GM19372 (cell line): ENCODE results near the gene MGST3.
"Not testable (repeated sequence)": the region's sequence is repeated elsewhere in the genome, so short reads cannot be mapped to it uniquely, and the experiment has no call there.

Experiments used
- ATAC-seq: cut with Tn5 transposase; IDR thresholded peaks from one replicate; pipeline ENCODE4 v1.9.1; 2021; ENCODE audit warnings: mild to moderate bottlenecking, low read depth, moderate library complexity; ENCODE audit not compliant: unreplicated experiment

MGST3 gene

DNA sequence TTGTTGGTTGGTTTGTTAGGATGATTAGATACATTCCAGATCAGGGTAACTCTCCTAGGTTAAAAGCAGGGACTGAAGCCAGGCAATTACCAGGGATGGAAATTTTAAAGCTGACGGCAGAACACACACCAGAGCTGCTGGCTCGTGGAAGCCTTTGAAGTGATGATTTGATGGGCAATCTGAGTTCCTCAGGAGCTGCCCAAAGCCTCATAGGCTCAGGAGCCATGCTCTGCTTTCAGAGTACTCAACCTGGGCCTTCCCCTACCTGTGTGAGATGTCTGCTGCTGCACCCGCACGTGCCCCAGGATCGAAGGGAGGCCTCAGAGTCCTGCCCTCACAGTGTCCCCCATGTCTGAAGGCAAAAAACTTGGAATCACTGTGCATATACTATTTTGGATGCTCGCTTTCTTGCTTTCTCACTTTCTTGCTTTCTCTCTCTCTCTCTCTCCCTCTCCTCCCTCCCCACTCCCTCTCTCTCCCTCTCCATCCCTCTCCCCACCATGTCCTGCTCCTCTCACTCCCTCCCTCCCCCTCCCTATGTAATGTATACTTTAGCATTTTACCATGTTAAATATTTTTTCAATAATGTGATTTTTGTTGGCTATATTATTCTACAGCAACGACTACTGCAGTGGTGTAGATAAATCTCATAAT is 18.0 kb downstream of the MGST3 start:
- ATAC-seq = no peak

DNA sequence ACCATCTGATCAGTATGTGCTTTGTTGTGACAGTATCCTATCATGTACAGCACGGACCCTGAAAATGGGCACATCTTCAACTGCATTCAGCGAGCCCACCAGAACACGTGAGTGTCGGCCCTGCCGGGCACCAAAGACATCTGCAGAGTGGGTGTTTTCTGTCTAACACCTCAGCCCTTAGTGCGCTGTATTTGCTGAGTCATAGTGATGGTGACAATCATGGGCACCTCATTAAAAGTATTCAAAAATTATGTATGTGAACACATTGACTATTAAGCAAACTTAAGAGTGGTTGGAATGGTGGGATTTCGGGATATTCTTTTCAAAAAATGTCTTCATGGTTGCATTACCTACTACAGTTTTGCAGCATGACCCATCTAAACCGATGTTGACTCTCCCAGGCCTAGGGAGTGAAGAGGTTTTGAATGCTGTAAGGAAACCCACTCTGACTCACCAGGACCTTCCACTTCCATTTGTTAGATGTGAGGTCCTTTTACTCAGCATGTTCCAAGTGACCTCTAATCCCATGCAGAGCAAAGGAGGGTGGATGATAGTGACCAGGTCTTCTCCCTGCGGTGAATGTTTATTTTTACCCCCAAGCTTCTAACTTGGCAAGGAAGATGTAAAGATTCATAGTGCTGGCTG is 20.1 kb downstream of the MGST3 start:
- ATAC-seq = no peak

DNA sequence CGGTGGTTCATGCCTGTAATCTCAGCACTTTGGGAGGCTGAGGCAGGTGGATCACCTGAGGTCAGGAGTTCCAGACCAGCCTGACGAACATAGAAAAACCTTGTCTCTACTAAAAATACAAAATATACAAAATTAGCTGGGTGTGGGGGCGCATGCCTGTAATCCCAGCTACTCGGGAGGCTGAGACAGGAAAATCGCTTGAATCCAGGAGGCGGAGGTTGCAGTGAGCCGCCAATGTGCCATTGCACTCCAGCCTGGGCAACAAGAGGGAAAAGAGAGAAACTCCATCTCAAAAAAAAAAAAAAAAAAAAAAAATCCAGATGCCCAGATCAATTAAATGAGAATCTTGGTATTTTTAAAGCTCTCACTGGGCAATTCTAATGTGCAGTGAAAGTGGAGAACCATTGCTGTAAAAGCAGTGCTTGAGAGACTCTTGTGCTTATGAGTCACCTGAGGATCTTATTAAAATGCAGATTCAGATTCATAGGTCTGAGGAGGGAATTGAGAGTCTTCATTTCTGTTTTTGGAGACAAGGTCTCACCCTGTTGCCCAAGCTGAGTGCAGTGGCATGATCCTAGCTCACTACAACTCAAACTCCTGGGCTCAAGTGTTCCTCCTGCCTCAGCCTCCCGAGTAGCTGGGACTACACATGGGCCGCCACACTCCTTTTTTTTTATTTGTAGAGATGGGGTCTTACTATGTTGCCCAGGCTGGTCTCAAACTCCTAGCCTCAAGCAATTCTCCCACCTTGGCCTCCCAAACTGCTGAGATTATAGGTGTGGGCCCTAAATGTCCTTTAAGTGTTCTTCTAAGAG is 27.9 kb downstream of the MGST3 start:
- not testable (repeated sequence) for ATAC-seq

DNA sequence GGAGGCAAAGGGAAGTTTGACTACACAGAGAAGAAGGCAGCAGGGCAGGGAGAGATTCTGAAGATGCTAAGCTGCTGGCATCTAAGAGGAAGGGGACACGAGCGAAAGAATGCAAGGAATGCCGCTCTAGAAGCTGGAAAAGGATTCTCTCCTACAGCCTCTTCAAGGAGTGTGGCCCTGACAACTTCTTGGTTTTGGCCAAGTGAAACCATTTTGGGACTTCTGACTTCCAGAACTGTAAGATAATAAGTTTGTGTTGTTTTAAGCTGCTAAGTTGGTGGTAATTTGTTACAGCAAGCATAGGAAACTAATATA is 28.5 kb downstream of the MGST3 start:
- no peak for ATAC-seq

DNA sequence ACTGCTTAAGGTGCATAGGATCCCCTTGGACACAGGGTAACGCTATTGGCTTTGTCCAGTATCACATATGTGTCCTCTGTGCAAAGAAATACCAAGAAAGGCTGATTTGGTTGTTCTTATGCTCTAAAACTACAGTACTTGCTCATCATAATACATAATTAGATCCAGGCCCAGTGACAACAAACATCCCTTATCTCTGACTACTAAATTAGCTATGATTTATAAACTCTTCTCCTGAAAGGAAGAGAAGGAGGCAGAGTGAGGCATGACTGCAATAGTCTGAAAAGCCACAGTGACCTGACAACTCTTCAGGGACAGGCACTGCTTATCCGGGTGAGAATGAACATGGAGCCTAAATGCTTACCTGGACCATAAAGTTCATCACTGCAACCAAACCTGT is 30.7 kb downstream of the MGST3 start:
- no peak for ATAC-seq

DNA sequence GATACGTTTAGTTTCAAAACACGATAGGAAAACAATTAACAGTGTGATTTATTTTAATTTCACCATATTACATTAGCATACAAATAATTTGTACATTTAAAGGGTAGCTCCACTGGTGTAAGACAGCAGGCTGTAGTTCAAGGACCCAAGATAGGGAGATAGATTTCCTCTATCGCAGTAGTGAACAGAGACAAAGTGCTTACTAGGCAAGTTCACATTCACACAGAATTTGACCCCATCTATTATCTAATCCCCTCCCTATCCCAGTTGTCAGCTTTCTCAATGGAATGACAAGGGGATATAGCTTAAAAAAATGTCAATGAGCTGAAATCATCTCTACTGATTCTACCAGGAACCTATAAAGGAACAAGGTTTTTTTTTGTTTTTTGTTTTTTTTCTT is 31.2 kb downstream of the MGST3 start:
- no peak for ATAC-seq

DNA sequence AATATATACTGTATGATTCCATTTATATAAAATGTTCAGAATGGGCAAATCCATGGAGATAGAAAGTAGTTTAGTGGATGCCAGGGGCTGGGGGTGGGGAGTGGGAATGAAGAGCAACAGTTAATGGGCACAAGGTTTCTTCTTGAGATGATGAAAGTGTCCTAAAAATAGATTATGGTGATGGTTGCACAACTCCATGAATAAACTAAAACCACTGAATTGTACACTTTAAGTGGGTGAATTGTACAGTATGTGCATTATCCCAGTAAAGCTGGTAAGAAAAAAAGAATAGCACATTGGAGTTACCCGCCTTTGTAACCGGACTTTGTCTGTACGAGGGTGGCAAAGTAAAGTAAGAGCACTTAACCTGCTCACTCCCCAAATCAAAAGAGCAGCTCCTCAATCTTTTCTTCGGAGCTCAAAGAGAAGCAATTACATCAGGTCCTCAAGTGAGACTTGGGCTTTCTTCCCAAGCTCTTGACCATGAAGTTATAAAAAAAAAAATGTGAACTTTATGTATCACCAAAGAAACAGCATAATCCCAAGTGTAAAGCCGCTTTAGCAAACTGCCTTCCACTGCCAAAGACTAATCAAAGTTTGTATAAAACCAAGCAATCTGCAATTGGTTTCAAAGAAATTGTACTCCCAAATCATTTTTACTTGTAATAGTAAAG is 35.3 kb downstream of the MGST3 start:
- no peak for ATAC-seq

DNA sequence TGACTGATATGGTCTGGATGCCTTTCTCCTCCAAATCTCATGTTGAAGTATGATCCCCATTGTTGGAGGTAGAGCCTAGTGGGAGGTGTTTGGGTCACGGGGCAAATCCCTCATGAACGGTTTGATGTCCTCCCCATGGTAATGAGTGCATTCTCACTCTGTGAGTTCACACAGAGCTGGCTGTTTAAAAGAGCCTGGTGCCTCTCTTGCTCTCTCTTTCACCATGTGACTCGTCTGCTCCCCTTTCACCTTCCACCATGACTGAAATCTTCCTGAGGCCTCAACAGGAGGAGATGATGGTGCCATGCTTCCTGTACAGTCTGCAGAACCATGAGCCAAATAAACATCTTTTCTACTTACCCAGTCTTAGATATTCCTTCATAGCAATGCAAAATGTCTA is 37.1 kb downstream of the MGST3 start:
- ATAC-seq = no peak

DNA sequence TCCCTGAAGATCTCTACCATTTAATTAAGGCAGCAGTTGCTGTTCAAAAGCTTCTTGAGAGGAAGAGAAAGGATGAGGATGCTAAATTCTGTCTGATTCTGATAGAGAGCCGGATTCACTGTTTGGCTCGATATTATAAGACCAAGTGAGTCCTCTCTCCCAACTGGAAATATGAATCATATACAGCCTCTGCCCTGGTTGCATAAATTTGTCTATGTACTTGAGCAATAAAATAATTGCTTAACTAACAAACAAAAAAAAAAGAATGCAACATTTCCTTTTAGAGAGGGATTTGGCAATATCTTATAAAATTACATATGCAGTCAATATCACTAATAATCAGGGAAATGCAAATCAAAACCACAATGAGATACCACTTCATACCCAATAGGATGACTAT is 40.5 kb downstream of the MGST3 start:
- no peak for ATAC-seq

DNA sequence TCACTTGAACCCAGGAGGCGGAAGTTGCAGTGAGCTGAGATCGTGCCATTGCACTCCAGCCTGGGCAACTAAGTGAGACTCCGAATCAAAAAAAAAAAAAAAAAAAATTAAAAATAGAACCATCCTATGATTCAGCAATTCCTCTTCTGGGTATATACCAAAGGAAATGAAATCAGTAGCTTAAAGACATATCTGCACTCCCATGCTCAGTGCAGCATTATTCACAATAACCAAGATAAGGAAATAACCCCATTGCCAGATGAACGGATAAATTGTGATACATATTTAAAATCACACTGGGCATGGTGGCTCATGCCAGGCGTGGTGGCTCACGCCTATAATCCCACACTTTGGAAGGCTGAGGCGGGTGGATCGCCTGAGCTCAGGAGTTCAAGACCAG is 43.6 kb downstream of the MGST3 start:
- ATAC-seq = no peak

DNA sequence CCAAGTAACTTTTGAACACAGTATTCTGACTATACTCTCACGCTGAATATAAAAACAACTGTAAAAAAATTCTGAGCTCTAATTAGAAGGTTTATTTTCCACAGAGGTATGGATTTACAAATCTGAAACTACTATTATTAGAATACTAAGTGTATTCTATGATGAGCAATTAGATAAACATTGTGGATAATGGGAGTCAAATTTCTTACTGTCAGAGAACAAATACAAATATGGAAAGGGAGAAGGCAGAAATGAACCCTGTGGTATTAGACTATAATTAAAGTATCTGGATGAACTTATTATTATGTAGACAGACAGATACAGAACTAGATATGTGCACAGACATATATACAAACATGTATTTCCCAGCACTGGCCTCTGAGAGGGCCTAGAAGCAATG is 44.8 kb downstream of the MGST3 start:
- ATAC-seq = no peak

DNA sequence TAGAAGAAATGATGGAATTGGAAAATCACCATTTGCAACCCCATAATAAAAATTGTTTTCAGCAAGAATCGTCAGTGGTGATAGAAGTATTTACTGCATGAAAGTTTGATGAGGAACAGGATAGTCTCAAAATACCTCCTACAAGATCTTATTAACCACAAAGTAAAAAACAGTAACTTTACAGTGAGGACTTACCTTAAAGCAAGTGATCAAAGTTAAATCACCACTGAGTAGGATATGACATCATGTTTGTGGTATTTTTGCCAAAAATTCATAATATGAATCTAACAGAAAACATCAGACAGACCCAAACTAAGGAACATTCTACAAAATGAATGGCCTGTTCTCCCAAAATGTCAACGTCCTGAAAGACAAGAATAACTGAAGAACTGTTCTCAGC is 47.5 kb downstream of the MGST3 start:
- ATAC-seq = no peak

DNA sequence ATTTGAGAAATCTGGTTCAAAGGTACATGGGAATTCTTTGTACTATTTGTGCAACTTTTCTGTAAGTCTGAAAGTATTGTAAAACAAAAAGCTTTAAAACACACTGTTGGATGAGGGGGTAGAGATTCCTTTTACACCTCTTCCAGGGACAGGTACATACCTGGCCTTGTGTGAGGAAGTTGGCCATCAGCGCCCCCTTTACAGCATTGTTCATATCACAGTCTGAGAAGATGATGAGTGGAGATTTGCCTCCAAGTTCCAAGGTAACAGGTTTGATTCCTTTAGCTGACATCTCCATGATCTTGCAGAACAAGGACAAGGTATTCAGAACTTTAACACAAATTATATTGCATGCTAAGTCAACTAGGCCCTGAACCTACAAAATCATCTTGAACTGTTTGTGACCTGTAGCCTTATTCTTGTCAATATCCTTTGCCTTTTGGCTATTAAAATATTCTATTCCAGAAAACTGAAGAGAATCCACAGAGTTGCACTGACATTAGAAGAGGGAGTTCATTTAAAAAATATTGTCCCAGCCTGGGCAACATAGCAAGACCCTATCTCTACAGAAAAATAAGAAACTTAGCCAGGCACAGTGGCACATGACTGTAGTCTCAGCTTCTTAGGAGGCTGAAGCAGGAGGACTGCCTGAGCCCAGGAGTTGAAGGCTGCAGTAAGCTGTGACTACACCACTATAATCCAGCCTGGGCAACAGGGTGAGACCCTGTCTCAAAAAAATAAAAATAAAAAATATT is 48.4 kb downstream of the MGST3 start:
- ATAC-seq = no peak

DNA sequence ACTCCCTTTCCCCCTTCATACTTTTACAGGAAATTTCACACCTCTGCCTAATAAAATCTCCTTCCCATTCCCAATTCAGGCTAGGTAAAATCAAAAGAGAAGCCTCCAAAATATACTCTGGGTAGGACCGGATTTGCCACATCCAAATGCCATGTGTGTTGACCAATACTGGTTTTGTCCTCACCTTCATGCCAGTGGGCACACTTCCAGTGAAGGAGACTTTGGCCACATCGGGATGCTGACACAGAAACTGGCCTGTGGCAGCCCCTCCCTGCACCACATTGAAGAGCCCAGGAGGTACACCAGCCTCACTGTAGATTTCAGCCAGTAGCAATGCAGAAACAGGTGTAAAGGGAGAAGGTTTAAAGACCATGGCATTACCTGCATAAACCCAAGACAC is 49.3 kb downstream of the MGST3 start:
- ATAC-seq = no peak

DNA sequence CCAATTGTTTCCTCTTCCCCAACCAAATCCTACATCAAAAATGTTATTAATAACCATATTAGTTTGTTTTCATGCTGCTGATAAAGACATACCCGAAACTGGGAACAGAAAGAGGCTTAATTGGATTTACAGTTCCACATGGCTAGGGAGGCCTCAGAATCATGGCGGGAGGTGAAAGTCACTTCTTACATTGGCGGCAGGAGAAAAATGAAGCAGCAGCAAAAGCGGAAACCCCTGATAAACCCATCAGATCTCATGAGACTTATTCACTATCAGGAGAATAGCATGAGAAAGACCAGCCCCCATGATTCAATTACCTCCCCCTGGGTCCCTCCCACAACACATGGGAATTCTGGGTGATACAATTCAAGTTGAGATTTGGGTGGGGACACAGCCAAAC is 49.7 kb downstream of the MGST3 start:
- not testable (repeated sequence) for ATAC-seq

DNA sequence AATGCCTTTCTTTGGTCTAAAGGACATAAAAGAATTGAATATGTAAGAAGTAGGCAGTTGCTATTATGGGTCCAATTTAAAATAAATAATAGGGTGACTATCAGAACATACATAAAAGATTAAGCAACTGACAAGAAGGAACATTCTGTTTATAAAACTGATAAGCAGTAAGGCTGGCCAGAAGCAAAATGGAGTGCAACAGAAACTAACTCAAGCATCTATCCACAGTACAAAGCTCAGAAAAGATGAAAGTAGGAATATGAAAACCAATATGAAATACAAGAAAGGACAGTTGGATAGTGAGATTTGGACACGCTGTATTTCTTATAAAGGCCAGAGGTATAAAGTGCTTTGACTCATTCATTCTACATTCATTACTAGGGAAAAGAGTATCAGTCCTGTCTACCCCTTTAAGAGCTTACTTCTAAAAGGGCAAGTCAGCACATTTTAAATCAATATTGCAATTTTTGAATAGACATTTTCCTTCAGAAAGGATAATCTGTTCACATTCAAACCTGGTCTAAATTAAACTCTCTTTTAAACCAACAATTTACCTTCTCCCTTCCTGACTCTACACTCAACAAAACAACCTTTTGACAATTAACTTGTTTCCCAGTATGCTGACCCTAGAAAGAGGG is 52.9 kb downstream of the MGST3 start:
- no peak for ATAC-seq

DNA sequence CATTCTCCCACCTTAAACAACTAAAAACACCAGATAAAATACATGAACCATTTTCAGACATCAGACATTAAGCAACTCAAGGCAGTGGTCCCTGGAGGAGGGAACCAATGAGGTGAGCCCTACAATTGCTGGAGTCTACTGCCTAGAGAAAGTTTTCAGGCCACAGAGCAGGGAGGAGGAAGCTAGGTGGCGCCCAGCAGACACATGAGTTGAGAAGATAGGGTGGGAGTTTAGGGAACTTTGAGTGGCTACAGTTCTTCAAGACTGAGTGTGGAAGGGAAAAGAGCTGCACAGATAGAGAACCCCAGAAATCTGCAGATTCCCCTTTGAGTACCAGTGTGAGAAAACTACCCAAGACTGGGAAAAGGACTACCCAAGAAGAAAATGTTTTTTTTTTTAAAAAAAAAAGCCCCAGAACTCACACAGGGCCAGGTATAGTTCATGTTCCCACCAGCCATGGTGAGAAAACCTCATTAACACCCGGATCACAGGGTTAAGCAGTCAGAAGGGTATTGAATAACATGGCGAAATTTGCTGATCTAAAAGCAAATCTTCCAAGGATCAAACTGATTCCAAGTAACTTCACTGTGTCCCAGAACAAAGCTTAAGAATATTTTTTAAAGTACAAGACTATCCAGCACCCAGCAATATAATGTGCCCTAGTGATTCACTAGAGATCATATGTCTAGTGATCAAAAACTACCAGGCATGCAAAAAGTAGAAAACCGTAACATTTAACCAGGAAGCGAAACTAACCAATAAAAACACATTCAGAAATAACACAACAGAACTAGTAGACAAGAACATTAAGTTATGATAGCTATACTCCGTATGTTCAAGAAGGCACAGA is 55.3 kb downstream of the MGST3 start:
- ATAC-seq = peak; percentile 66

DNA sequence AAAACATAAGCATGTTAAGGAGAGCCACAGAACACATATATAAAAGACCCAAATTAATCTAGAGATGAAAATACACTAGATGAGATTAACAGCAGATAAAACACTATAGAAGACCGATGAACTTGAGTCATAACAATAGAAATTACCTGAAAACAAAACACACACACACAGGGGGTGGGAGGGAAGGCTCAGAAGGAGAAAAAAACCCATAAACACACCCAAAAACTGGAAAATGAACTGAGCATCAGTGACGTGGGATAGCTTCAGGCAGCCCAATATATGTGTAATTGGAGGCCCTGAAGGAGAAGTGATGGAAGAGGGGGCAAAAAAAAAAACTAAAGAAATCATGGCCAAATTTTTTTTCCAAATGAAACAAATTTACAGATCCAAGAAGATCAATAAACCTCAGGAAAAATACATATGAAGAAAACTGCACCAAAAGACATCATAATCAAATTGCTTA is 56.0 kb downstream of the MGST3 start:
- ATAC-seq = peak; percentile 40

DNA sequence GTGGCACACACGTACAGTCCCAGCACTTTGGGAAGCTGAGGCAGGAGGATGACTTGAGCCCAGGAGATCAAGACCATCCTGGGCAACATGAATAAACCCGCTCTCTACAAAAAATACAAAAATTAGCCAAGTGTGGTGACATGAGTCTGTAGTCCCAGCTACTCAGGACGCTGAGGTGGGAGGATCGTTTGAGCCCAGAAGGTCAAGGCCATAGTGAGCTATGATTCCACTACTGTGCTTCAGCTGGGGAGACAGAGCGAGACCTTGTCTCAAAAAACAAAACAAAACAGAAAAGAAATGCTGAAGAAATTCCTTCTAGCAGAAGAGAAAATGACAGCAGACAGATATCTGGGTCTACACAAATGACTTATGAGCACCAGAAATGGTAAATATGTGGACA is 57.0 kb downstream of the MGST3 start:
- no peak for ATAC-seq
